Astrocyte of the spinal cord (primary cell): ENCODE results near the gene LGR4.

Experiments
- DNase-seq: peaks from one replicate; pipeline ENCODE4 v3.0.0; 2011; ENCODE audit warnings: low read depth, low spot score
- H3K4me3 ChIP-seq: 2 replicates; pipeline ENCODE4 v1.5.1; 2011; ENCODE audit warnings: low read depth, mild to moderate bottlenecking, low read length, moderate library complexity
- in situ Hi-C: cut with HindIII; loops from 2 replicates; pipeline ENCODE4 v1.10.0; 2017; ENCODE audit warnings: low sequenced_read_pairs
- TF ChIP-seq, protein P1 (sequence below): IDR thresholded peaks from 2 replicates; pipeline ENCODE4 v1.5.1; 2012; ENCODE audit warnings: low read depth, mild to moderate bottlenecking, low read length, inconsistent platforms

LGR4 gene

DNA sequence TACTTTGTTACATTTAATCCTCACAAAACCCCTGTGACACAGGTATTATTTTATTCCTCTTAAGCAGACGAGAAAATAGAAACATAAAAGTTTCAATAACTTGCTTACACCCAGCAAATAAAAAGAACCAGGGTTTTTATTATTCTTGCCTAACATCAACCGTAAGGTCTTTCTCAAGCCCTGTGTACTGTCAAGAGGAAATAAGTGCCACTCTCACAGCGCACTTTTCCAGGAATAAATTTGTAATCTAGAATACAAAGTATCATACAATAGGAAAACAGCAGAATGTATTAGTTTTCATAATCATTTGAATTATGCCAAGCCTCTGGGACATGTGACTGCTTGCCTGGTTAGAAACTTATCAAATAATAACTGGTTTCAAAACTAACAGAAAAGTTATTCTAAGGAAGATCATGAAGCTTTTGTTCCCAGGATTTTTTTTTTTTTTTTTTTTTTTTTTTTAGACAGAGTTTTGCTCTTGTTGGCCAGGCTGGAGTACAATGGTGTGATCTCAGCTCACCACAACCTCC lies 117.0 kb downstream of the LGR4 start:
- TF ChIP-seq, protein P1, sequence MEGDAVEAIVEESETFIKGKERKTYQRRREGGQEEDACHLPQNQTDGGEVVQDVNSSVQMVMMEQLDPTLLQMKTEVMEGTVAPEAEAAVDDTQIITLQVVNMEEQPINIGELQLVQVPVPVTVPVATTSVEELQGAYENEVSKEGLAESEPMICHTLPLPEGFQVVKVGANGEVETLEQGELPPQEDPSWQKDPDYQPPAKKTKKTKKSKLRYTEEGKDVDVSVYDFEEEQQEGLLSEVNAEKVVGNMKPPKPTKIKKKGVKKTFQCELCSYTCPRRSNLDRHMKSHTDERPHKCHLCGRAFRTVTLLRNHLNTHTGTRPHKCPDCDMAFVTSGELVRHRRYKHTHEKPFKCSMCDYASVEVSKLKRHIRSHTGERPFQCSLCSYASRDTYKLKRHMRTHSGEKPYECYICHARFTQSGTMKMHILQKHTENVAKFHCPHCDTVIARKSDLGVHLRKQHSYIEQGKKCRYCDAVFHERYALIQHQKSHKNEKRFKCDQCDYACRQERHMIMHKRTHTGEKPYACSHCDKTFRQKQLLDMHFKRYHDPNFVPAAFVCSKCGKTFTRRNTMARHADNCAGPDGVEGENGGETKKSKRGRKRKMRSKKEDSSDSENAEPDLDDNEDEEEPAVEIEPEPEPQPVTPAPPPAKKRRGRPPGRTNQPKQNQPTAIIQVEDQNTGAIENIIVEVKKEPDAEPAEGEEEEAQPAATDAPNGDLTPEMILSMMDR, result no peak
- H3K4me3 ChIP-seq, result no peak overlapping the region
- in situ Hi-C loops, result no loop called here
- no peak for DNase-seq

DNA sequence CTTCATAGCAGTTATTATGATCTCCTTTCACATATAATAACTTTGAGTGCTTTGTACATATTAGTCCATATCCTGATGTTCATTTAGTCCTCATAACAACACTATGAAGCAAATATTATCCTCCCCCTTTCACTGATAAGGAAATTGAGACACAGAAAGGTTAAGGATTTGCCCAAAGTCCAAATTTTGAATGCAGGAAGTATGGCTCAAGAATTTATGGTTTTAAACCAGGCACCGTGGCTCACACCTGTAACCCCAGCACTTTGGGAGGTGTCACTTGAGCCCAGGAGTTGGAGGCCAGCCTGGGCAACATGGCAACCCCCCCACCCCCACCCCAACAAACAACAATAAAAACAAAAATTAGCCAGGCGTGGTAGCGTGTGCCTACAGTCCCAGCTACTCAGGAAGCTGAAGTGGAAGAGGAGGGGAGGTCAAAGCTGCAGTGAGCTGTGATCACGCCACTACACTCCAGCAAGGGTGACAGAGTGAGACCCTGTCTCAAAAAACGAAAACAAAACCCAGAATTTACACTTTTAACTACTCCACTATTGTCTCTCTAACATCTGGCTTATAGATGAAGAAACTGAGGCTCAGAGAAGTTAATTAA lies 118.1 kb downstream of the LGR4 start:
- DNase-seq, result no peak
- TF ChIP-seq, protein P1, result no peak
- no peak overlapping the region for H3K4me3 ChIP-seq
- in situ Hi-C loops, result no loop called here

DNA sequence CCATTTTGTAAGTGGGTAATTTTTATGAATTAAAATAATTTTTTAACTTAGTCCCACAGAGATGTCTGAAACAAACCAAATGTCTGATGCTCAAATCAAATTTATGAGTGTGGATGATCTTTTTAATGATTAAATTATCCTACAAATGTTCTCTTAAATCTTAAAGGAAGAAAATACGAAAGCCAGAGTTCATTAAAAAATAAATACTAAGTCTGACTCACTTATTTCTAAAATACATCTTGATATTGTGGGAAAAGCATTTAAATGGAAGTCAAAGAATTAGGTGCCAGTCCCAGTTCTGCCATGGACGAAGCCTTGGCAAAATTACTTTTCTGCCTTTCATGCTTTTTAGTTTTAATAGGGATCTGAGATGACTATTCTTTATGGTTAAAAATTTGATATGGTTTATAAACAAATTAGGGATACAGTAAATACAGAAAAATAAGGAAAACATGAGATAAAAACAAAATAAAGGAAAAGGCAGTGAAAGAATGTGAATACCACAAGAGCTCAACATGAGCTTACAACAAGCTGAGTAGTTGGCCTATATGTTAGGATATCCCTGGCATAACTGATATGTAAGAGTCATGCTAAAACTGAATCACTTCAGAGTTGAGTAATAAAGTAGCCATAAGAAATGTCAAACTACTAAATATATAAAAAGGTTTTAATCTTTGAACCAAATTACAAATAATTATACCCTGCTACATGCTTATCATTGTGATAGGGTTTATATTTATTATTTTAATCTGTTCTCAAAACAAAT lies 118.8 kb downstream of the LGR4 start:
- H3K4me3 ChIP-seq, result no peak overlapping the region
- TF ChIP-seq, protein P1, result no peak
- in situ Hi-C loops, result no loop called here
- DNase-seq, result peak; percentile 16

DNA sequence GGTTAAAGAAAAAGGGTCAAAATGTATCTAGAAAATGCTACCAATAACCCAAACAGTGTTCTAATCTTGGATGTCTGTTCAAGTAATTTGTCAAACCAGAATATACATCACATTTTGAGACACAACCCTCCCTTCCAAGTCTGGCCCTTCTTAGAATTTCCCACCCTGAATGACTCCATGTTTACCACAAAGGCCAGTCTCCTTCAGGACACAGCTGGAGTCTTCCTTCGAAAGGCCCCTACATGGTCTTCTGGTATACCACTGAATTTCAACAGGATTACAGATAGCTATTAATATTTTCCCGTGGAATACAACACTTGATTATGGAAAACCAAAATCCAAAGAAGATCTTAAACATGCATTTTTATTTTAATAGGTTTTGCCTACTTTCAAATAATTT lies 119.8 kb downstream of the LGR4 start:
- no peak overlapping the region for H3K4me3 ChIP-seq
- DNase-seq, result no peak
- in situ Hi-C loops, result no loop called here
- TF ChIP-seq, protein P1, result no peak

DNA sequence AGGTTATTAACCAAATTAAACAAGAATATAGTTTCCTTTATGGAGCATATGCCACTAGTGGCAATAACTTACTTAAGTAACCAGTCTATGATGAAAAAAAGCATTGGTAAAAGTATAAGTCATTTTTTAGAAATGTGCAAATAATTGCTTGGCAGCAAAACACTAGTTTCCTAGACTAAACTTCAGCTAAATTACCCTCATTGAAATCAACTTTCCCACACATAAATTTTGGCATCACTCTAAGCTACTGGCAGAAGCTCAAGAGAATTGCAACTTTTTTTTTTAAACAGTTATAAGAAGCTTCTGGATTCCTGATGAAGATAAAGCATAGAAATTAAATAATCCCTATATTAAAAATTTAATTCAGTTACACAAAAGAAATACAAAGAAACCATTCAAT lies 122.1 kb downstream of the LGR4 start:
- peak; percentile 8 for DNase-seq
- no peak overlapping the region for H3K4me3 ChIP-seq
- TF ChIP-seq, protein P1, result no peak
- in situ Hi-C loops, result no loop called here

DNA sequence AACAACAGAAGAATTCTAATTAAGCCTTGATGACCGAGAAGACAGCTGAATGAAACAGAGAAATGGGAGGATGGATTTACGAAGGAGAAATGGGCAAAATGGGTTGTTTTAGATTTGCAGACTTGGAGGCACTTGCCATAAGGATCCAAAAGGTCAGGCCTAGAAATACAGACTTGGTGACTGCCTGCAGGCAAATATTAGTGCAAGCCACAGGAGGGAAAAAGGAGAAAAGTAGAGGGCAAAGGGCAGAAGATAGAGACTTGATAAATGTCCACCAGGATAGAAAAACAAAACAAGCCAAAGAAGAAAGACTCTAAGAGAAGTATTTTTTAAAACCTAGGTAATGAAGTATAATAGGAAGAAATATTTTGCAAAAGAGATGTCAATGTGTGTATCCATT lies 122.7 kb downstream of the LGR4 start:
- DNase-seq, result no peak

More for the DNA sequence above, 122.7 kb downstream of the LGR4 start:
- no peak overlapping the region for H3K4me3 ChIP-seq
- in situ Hi-C loops, result no loop called here
- TF ChIP-seq, protein P1, result no peak
